Glutamatergic neuron (in vitro differentiated cells): ENCODE results near the gene TRAK2. TPM values are rescaled to one million over a fixed set of nuclear protein-coding genes. Genes with fewer than 3 reads are reported as not detected.

Experiments used
- DNase-seq: peaks from one replicate; pipeline ENCODE4 v3.0.0; 2022
- H3K27ac Mint-ChIP-seq: one replicate; pipeline ENCODE4 v1.8.0; 2020; ENCODE audit warnings: mild to moderate bottlenecking, mixed read lengths, inconsistent platforms; ENCODE audit not compliant: unreplicated experiment
- H3K27me3 Mint-ChIP-seq: one replicate; pipeline ENCODE4 v1.8.0; 2020; ENCODE audit warnings: mild to moderate bottlenecking, moderate library complexity, mixed read lengths, inconsistent platforms; ENCODE audit not compliant: unreplicated experiment
- H3K36me3 Mint-ChIP-seq: one replicate; pipeline ENCODE4 v1.8.0; 2020; ENCODE audit warnings: mild to moderate bottlenecking, mixed read lengths, inconsistent platforms; ENCODE audit not compliant: unreplicated experiment
- H3K4me1 Mint-ChIP-seq: one replicate; pipeline ENCODE4 v1.8.0; 2020; ENCODE audit warnings: mild to moderate bottlenecking, low read depth, mixed read lengths, inconsistent platforms; ENCODE audit not compliant: unreplicated experiment
- H3K4me3 Mint-ChIP-seq: one replicate; pipeline ENCODE4 v1.8.0; 2020; ENCODE audit warnings: mild to moderate bottlenecking, mixed read lengths, inconsistent platforms; ENCODE audit not compliant: unreplicated experiment
- H3K9me3 Mint-ChIP-seq: one replicate; pipeline ENCODE4 v1.8.0; 2020; ENCODE audit warnings: mild to moderate bottlenecking, moderate library complexity, mixed read lengths, inconsistent platforms; ENCODE audit not compliant: unreplicated experiment
- total RNA-seq: library from RNA; stranded (reverse); fragmentation: NEBNext Ultra II Directional; extraction: Animal tissue kit (Norgen Biotek cat#: 25700); gene quantifications from one replicate; pipeline ENCODE4 v1.2.1, GENCODE V29; 2021; ENCODE audit not compliant: unreplicated experiment
- TF ChIP-seq, protein P1 (sequence below): fragments of 200-600 bp; sonication (generic); IDR thresholded peaks from one replicate; pipeline ENCODE4 v1.5.0; 2021; ENCODE audit not compliant: partially characterized antibody, unreplicated experiment

TRAK2 gene
- total RNA-seq, 1 donor from 2014 or later = 58.9 TPM

DNA sequence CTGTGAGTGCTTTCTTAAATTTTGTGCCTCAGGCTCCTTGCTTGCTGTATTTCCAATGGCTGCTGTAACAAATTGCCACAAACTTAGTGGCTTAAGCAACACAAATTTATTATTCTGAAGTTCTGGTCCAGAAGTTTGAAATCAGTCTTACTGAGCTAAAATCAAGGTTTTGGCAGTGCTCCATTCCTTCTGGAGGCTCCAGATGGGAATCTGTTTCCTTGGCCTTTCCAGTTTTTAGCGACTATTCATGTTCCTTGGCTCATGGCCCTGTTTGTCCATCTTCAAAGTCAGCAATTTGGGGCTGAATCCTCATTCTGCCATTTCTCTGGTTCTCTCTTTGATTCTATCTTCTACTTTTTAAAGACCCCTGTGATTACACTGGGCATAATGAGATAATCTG is 32.1 kb upstream of the TRAK2 start:
- Mint-ChIP-seq H3K27me3 (no peaks in the 10 kb centered on the region), H3K9me3 (no peaks in the 10 kb centered on the region), H3K4me1 (no peaks in the 10 kb centered on the region), H3K36me3 (peaks cover 7% of the 10 kb centered on the region), H3K27ac (no peak overlapping the region), H3K4me3 (no peak overlapping the region)
- TF ChIP-seq, protein P1, sequence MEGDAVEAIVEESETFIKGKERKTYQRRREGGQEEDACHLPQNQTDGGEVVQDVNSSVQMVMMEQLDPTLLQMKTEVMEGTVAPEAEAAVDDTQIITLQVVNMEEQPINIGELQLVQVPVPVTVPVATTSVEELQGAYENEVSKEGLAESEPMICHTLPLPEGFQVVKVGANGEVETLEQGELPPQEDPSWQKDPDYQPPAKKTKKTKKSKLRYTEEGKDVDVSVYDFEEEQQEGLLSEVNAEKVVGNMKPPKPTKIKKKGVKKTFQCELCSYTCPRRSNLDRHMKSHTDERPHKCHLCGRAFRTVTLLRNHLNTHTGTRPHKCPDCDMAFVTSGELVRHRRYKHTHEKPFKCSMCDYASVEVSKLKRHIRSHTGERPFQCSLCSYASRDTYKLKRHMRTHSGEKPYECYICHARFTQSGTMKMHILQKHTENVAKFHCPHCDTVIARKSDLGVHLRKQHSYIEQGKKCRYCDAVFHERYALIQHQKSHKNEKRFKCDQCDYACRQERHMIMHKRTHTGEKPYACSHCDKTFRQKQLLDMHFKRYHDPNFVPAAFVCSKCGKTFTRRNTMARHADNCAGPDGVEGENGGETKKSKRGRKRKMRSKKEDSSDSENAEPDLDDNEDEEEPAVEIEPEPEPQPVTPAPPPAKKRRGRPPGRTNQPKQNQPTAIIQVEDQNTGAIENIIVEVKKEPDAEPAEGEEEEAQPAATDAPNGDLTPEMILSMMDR = no peak
- DNase-seq = no peak

DNA sequence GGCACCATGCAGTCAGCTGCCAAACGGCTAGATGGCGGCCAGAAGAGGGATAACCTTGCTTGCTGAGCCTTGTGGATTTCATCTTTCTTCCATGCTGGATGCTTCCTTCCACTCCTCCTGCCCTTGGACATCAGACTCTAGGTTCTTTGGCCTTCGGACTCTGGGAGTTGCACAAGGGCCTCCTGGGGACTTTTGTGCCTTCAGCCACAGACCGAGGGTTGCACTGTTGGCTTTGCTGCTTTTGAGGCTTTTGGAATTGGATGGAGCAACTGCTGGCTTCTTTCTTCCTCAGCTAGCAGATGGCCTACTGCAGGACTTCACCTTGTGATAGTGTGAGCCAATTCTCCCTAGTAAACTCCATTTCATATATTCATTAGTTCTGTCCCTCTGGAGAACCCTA is 31.3 kb upstream of the TRAK2 start:
- H3K27me3 Mint-ChIP-seq = no peaks in the 10 kb centered on the region
- no peak overlapping the region for H3K4me3 Mint-ChIP-seq
- H3K36me3 Mint-ChIP-seq = peaks cover 7% of the 10 kb centered on the region
- H3K9me3 Mint-ChIP-seq = no peaks in the 10 kb centered on the region
- H3K27ac Mint-ChIP-seq = no peak overlapping the region
- TF ChIP-seq, protein P1 = no peak
- H3K4me1 Mint-ChIP-seq = no peaks in the 10 kb centered on the region
- no peak for DNase-seq

DNA sequence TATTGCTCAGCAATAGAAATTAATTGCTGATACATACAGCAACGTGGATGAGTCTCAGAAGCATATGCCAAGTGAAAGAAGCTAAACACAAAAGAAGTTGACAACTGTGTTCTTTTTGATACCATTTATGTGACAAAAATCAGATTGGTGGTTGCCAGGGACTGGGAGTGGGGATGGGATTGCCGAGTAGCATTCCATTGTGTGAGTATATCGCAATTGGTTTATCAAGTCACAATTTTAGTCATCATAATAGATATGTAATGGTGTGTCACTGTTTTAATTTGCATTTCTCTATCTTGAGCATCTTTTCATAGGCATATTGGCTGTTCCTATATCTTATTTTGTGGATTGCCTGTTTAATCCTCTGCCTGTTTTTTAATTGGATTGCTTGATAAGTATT is 21.2 kb upstream of the TRAK2 start:
- peaks cover 3% of the 10 kb centered on the region for H3K27me3 Mint-ChIP-seq
- H3K4me1 Mint-ChIP-seq = peaks cover 22% of the 10 kb centered on the region
- H3K4me3 Mint-ChIP-seq = no peak overlapping the region
- no peaks in the 10 kb centered on the region for H3K9me3 Mint-ChIP-seq
- no peak for DNase-seq
- peaks cover 7% of the 10 kb centered on the region for H3K36me3 Mint-ChIP-seq
- H3K27ac Mint-ChIP-seq = no peak overlapping the region
- TF ChIP-seq, protein P1 = no peak

DNA sequence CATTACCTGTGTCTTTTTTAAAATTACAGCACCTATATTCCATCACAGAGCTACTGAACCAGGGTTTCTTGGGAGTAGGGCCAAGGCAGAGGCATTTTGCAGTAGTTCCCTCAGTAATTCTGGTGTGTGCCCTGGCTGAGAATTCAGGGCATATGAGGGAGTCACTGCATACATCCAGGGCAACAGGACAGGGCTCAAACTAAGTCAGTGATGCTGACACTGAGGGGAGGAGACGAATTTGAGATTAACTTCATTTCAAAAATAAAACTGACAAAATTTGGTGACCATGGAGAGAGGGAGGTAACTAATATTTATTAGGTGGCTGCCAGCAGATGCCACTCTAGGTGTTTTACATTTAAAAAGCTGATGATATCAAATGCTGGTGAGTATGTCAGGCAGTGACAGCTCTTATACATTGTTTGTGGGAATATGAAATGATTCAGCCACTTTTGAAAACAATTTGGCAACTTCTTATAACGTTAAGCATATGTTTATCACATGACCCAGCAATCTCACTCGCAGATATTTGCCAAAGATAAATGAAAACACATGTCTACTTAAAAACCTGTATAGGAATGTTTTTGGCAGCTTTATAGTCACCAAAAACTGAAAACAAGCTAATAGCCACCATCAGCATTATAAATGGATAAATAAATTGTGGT is 20.6 kb upstream of the TRAK2 start:
- Mint-ChIP-seq H3K27me3 (peaks cover 3% of the 10 kb centered on the region), H3K27ac (no peak overlapping the region), H3K4me3 (no peak overlapping the region), H3K36me3 (peaks cover 7% of the 10 kb centered on the region), H3K4me1 (peaks cover 25% of the 10 kb centered on the region), H3K9me3 (no peaks in the 10 kb centered on the region)
- TF ChIP-seq, protein P1 = no peak
- no peak for DNase-seq

DNA sequence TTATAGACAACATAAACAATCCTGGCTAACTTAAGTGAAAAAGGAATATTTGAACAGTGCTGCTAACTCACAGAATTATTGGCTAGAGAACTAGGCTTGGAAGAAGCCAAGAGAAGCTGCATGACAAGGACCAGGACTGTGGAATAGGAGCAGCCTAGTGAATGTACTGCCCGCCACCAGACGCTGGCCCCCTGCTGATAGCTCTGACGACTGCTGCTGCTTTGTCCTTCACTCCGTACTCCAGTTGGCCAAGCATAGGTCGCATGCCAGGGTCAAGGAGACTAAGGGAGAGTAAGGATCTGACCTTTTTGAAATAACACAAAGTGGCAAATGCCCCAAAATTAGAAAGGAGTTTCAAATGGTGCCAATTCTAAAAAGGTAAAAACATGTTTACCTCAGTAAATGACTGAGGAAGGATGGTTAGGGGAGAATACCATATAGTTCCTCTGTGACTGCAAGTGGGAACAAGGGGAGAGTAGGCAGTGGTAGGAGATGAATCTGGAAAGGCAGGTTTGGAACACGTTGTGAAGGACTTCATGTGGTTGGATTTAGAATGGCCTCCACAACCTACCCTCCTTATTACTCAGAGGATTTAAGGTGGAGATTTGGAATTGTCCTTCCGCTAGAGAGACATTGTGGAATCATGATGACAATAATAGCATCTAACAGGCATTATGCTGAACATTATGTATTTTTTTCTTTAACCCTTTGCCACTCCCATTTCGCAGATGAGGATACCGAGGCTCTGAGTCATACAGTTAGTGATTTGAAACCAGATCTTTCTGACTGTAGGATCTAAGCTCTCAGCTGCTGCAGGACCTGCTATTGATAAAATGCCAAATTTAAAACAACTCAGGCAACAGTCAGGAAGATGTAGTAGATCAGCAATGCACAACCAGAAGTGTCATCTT is 19.8 kb upstream of the TRAK2 start:
- Mint-ChIP-seq H3K27ac (no peak overlapping the region), H3K36me3 (peaks cover 7% of the 10 kb centered on the region), H3K4me1 (peaks cover 32% of the 10 kb centered on the region), H3K4me3 (no peak overlapping the region), H3K27me3 (peaks cover 3% of the 10 kb centered on the region), H3K9me3 (no peaks in the 10 kb centered on the region)
- DNase-seq = peak; percentile 27
- TF ChIP-seq, protein P1 = no peak
